GM18909 (cell line): ENCODE measurements around the gene HLTF.

Source experiments
- ATAC-seq: cut with Tn5 transposase; IDR thresholded peaks from one replicate; pipeline ENCODE4 v1.9.1; 2021; ENCODE audit warnings: mild to moderate bottlenecking; ENCODE audit not compliant: unreplicated experiment, poor library complexity

HLTF gene

DNA sequence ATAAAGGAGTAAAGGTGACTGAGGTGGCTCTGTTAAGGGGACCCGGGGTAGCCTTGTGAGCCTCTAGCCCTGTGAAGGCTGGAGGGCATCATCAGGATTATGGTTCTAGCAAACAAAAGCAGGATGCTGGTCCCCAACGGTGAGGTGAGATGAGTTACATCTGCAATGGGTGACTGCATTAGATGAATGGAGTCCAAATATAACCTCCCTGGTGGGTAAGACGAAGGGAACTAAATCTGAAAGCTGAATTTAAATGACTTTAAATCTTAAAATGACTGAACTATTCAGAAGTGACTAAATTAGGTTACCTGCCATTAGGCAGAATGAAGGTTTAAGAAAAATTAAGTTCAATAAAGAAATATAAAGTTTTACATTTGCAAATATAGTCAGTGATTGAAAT is 4.6 kb upstream of the HLTF start:
- ATAC-seq = no peak

DNA sequence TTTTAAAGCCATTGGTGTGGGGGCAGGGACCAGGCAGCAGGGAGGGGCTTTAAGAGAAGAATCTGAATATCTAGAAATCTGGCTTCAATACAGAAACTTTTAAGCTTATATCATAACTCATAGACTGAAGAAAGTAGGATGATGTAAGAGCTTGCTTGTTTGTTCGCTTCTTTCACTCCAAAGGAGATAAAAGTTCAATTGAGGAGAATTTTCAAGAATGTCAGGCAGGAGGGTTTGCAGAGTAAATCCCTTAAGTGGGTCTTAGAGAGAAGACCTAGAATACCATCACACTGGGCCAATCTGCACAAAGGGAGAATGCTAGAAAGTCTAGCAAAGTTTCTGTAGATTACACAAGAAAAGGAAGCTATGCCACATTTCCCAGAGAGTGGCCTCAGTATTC is 4.1 kb upstream of the HLTF start:
- no peak for ATAC-seq

GRCh38 chr3:149089395-149089794 is 3.1 kb upstream of the HLTF start:
- no peak for ATAC-seq

DNA sequence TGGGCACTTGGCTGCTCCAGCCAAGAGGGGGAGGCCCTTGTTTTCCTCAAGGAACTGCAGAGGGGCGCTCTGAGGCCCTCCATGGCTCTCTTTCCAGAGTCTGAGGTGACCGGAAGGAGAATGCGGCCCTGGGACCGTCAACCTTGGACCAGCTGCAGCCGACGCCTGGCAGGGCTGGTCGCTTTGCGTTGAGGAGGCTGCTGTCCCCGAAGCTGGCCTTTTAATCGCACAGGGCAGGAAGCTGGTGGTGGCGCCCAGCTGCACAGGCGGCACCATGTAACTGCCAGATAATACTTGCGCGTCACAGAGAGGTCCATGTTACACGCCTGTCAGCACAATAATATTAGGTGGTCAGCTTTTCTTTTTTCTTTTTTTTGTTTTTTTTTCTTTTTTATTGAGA is 875 bp upstream of the HLTF start:
- ATAC-seq = no peak

GRCh38 chr3:149085828-149086231 is 503 bp downstream of the HLTF start:
- ATAC-seq = peak; percentile 39

- no peak for ATAC-seq
These were observed 4.6 kb downstream of the HLTF start for GRCh38 chr3:149081772-149082171.

DNA sequence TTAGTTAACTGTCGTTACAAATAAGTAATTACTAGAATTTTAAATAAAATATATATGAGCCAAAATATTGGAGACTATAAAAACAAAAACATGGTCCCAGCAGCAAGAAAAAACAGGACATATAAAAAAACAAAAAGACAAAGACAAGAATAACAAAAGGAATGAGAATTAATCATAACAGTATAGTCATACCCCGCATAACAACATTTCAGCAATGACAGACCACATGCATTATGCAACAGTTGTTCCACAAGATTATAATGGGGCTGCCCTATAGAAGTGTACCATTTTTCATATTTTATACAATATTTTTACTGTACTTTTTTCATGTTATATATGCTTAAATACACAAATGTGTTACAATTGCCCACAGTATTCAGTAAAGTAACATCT is 5.6 kb downstream of the HLTF start:
- no peak for ATAC-seq

DNA sequence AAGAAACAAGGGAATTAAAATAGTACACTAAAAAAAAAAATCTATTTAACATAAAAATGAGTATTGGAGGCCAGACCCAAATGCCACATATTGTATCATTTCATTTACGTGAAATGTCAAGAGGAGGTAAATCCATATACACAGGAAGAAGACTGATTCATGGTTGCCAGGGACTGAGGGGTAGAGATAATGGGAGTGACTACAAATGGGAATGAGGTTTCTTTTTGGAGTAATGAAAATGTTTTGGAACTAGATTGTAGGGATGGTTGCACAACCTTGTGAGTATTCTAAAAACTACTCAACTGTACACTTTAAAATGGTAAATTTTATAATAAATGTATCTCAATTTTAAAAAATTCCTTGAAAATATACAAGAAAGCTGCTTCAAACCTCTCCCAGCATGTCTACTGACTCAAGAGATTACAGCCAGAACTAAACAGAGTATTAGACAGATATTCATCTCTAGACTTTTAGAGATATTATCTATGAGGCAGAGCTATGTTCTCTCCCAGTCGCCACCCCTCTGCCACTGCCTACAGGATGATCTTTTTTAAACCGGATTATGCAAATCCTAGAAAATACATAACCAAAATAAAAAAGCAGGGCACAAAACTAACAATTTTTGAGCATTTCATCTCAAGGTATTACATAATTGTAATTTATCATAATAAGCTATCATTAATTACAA is 6.2 kb downstream of the HLTF start:
- no peak for ATAC-seq

DNA sequence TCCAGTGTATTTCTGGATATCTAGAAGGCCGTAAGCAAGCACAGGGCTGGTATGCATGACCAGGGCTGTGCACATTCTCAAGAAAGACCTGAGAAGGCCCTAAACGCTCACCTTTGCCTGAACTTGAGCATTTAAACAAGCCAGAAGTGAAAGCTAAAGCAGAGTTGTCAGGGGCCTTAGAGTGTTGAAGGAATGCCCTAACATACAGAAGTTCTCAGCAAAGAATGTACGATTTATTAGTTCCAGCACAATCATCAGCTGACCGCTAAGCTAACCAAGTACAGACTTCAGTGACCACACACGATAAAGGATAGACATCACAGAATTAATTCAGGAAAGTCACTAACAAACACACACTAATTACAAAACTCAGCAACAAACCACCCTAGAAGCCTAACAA is 8.7 kb downstream of the HLTF start:
- ATAC-seq = no peak

GRCh38 chr3:149067883-149068282 is 18.4 kb downstream of the HLTF start:
- no peak for ATAC-seq

GRCh38 chr3:149061776-149062175 is 24.6 kb downstream of the HLTF start:
- no peak for ATAC-seq

DNA sequence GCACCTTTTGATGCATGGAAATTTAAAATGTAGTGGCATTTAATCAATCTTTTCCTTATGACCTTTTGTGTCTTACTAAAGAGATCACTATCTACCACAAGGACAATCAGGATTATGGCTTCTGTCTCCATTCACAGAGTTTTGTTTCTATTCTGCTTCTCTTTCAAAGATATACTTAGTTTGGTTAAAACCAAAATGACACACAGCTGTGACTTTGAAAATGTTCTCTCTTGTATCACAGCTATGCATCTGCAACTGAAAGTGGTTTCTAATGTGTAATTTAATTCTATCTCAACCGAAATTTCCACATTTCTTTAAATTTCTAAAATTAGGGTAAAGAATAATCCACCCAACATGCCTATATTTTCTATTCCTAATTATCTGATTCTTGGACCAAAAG is 27.7 kb downstream of the HLTF start:
- ATAC-seq = peak; percentile 82

GRCh38 chr3:149058198-149058597 is 28.1 kb downstream of the HLTF start:
- no peak for ATAC-seq

DNA sequence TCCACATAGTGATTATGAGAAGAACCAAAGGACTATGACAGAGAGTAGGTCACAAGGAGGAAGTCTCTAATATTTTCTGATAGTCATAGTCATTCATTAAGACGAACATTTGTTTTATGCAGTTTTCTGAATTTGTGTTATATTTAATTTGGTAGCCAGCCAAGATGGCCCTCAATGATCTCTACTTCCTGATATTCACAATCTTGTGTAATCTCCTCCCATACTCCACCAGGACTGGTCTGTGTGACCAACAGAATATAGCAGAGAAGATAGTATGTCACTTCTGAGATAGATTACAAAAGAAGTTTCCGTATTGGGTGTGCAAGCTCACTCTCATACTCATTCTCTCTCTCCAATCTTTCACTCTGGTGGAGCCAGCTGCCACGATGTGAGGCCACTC is 30.8 kb downstream of the HLTF start:
- no peak for ATAC-seq

- ATAC-seq = no peak
These were observed 41.8 kb downstream of the HLTF start for GRCh38 chr3:149044339-149045083.

GRCh38 chr3:149042789-149043386 is 43.4 kb downstream of the HLTF start:
- ATAC-seq = peak; percentile 88

- ATAC-seq = no peak
These were observed 48.0 kb downstream of the HLTF start for GRCh38 chr3:149038322-149038721.

GRCh38 chr3:149037684-149038083 is 48.6 kb downstream of the HLTF start:
- ATAC-seq = no peak

- ATAC-seq = no peak
These were observed 55.2 kb downstream of the HLTF start for GRCh38 chr3:149031096-149031495.

DNA sequence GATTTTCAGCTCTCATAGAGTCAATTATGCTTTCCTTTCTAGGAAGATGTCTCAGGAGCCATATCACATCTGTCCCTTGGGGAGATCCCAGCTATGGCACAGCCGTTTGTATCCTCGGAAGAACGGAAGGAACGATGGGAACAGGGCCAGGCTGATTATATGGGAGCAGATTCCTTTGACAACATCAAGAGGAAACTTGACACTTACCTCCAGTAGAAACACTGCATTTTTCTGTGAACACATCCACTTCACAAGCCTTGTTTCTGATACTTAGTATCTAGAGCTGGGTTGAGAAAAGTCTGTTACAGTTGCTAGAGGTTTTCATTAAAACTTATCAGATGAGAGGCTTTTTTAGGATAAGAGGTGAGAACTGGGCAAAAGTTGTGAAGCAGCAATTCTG is 59.6 kb downstream of the HLTF start:
- ATAC-seq = no peak

DNA sequence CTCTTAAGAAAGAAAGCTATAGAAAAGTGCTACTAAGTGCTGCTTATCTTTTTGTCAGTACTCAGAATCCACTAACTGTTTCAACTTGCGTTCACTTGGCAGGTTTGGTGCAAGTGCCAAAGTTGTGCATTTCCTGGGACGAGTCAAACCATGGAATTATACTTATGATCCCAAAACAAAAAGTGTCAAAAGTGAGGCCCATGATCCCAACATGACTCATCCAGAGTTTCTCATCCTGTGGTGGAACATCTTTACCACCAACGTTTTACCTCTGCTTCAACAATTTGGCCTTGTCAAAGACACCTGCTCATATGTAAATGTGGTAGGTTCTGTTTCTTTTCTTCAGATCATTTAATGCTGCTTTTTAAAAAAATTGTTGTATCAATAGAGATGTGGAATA is 62.4 kb downstream of the HLTF start:
- no peak for ATAC-seq

DNA sequence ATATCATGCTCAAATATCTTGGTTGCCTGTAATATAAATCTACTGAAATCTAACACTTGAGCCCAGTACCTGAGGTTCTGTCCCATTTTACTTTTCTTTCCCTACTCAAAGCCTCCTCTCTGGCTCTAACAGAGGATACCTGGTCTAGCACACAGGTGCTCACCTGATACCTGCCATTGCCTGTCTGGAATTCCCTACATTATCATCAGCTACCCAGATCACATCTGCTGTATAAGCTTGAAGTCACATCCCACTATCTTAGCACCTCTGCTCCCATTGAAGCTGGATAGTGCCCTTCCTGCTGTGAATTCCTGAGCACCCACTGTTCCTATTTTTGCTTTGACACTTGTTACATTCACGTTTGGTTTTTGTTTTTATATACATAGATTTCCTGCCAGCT is 64.5 kb downstream of the HLTF start:
- ATAC-seq = no peak
